Lung (tissue), 12 donors: Measurements from ENCODE around the gene IFIT2. TPM values are rescaled to one million over a fixed set of nuclear protein-coding genes. Genes with fewer than 3 reads are reported as not detected.

Experiments used
- ATAC-seq: fragments of 200-7000 bp; cut with Tn5 transposase; one replicate; pipeline ENCODE4 v1.9.1; 2020; ENCODE audit warnings: moderate number of reproducible peaks; ENCODE audit not compliant: insufficient read depth, low FRiP score
- DNase-seq, 3 donors: peaks; one replicate each; pipeline ENCODE4 v3.0.0-alpha.2; 2013 to 2017
- H3K27ac ChIP-seq, 2 donors: one replicate each; pipeline ENCODE4 v1.5.1; 2013; ENCODE audit warnings: mild to moderate bottlenecking in 2 of 2, moderate library complexity in 2 of 2, control low read depth in 1 of 2, inconsistent platforms in 1 of 2, low read depth in 1 of 2, low read length in 1 of 2
- H3K27me3 ChIP-seq, 3 donors: one replicate each; pipeline ENCODE4 v1.5.1; 2013; ENCODE audit warnings: low read length in 2 of 3; ENCODE audit not compliant: control insufficient read depth in 3 of 3, insufficient read depth in 3 of 3
- H3K36me3 ChIP-seq, 4 donors: one replicate each; pipeline ENCODE4 v1.5.1; 2013; ENCODE audit warnings: low read length in 4 of 4, mild to moderate bottlenecking in 1 of 4, moderate library complexity in 1 of 4; ENCODE audit not compliant: control insufficient read depth in 4 of 4, insufficient read depth in 4 of 4
- H3K4me1 ChIP-seq, 5 donors: one replicate each; pipeline ENCODE4 v1.5.1; 2013; ENCODE audit warnings: low read length in 5 of 5, mild to moderate bottlenecking in 2 of 5, moderate library complexity in 1 of 5; ENCODE audit not compliant: control insufficient read depth in 5 of 5, insufficient read depth in 5 of 5
- H3K4me3 ChIP-seq: one replicate; pipeline ENCODE4 v1.5.1; 2013; ENCODE audit warnings: mild to moderate bottlenecking, control low read depth, moderate library complexity
- H3K9ac ChIP-seq, 2 donors: one replicate each; pipeline ENCODE4 v1.5.1; 2013; ENCODE audit warnings: low read length in 2 of 2, control low read depth in 1 of 2; ENCODE audit not compliant: insufficient read depth in 1 of 2
- H3K9me3 ChIP-seq, 4 donors: one replicate each; pipeline ENCODE4 v1.5.1; 2013; ENCODE audit warnings: low read length in 3 of 4, mild to moderate bottlenecking in 1 of 4, moderate library complexity in 1 of 4; ENCODE audit not compliant: control insufficient read depth in 4 of 4, insufficient read depth in 3 of 4
- WGBS, 2 donors: extraction: QIAGEN DNeasy Blood & Tissue Kit; methylation state at CpG; one replicate each; pipeline ENCODE4 v1.1.7; 2013; 5-methylcytosine and 5-hydroxymethylcytosine counted together
- polyA plus RNA-seq, 2 donors: library from polyadenylated mRNA; stranded (reverse); fragments of 200-250 nt; gene quantifications; one replicate each; pipeline ENCODE4 v1.2.1, GENCODE V29; 2013
- total RNA-seq, 2 donors: library from RNA; depleted of rRNA in 1 of 2; stranded (reverse); fragments of >200 nt in 1 of 2; gene quantifications; one replicate each; pipeline ENCODE4 v1.2.1, GENCODE V29; 2014 to 2021
- TF ChIP-seq, protein P1 (sequence below): IDR thresholded peaks from 2 replicates; pipeline ENCODE4 v1.5.1; 2012; ENCODE audit warnings: mild to moderate bottlenecking; ENCODE audit errors: control extremely low read depth, extremely low read depth
- donor health status: control.
- donor health status: control.
- donor health status: Bipolar disorder and iron deficiency.
- donor health status: healthy.
- donor health status: DM: yes; HTN: yes; CAD: no.

The IFIT2 gene
- total and polyA plus RNA-seq, 4 donors: 8.1 to 17.8 (median 14.1) TPM

- no peak for ATAC-seq
- peak overlapping the region in 1 of 2 donors; percentile 89 for H3K9ac ChIP-seq
- WGBS, 2 donors: 33 to 42% methylated on average over 2 of the region's 2 CpGs
- peak overlapping the region; percentile 6 for H3K4me3 ChIP-seq
- peaks cover 0 to 14% (median 6%) of the 10 kb centered on the region in 4 donors for H3K36me3 ChIP-seq
- DNase-seq: no peak
- H3K9me3 ChIP-seq: no peaks in the 10 kb centered on the region
- no peaks in the 10 kb centered on the region for H3K27me3 ChIP-seq
- peaks cover 2 to 29% (median 16%) of the 10 kb centered on the region in 5 donors for H3K4me1 ChIP-seq
- TF ChIP-seq, protein P1, sequence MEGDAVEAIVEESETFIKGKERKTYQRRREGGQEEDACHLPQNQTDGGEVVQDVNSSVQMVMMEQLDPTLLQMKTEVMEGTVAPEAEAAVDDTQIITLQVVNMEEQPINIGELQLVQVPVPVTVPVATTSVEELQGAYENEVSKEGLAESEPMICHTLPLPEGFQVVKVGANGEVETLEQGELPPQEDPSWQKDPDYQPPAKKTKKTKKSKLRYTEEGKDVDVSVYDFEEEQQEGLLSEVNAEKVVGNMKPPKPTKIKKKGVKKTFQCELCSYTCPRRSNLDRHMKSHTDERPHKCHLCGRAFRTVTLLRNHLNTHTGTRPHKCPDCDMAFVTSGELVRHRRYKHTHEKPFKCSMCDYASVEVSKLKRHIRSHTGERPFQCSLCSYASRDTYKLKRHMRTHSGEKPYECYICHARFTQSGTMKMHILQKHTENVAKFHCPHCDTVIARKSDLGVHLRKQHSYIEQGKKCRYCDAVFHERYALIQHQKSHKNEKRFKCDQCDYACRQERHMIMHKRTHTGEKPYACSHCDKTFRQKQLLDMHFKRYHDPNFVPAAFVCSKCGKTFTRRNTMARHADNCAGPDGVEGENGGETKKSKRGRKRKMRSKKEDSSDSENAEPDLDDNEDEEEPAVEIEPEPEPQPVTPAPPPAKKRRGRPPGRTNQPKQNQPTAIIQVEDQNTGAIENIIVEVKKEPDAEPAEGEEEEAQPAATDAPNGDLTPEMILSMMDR: no peak
- peak overlapping the region in 1 of 2 donors; percentile 21 for H3K27ac ChIP-seq
Observed at GRCh38 chr10:89303161-89303560, 1.3 kb downstream of the IFIT2 start.

GRCh38 chr10:89304026-89304425, 2.2 kb downstream of the IFIT2 start:
- 88 to 91% methylated on average over 4 of the region's 4 CpGs for WGBS, 2 donors
- no peak overlapping the region for H3K27ac ChIP-seq
- H3K27me3 ChIP-seq: no peaks in the 10 kb centered on the region
- peaks cover 2 to 14% (median 6%) of the 10 kb centered on the region in 4 donors for H3K36me3 ChIP-seq
- TF ChIP-seq, protein P1: no peak
- H3K4me3 ChIP-seq: no peak overlapping the region
- ATAC-seq (no peak), DNase-seq (no peak)
- H3K9me3 ChIP-seq: no peaks in the 10 kb centered on the region
- peaks cover 2 to 29% (median 16%) of the 10 kb centered on the region in 5 donors for H3K4me1 ChIP-seq
- no peak overlapping the region for H3K9ac ChIP-seq

DNA sequence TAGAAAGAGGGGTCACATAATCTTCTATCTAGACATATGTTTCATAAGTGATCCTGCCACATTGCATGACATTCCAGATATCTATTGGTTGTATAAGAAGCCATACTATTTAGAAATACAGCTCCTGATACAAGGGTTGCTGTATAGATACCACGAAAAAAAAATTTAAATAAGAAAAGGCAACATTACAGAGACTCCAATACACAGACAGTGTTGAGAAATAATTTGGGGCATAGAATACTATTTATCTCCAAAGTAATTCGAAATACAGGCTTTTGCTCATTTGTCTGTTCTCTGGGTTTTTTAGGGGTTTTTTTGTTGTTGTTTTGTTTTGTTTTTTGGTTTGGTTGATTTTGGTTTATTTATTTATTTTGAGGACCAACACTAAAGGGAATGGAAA, 2.6 kb downstream of the IFIT2 start:
- no peaks in the 10 kb centered on the region for H3K9me3 ChIP-seq
- ATAC-seq: no peak
- peaks cover 2 to 29% (median 16%) of the 10 kb centered on the region in 5 donors for H3K4me1 ChIP-seq
- no peak overlapping the region for H3K4me3 ChIP-seq
- TF ChIP-seq, protein P1: no peak
- no peak overlapping the region for H3K9ac ChIP-seq
- H3K27me3 ChIP-seq: no peaks in the 10 kb centered on the region
- peaks cover 4 to 14% (median 6%) of the 10 kb centered on the region in 4 donors for H3K36me3 ChIP-seq
- WGBS, 2 donors: 94 to 96% methylated on average over 2 of the region's 2 CpGs
- DNase-seq: no peak
- H3K27ac ChIP-seq: no peak overlapping the region

GRCh38 chr10:89304925-89305324, 3.1 kb downstream of the IFIT2 start:
- no peaks in the 10 kb centered on the region for H3K27me3 ChIP-seq
- peaks cover 4 to 14% (median 6%) of the 10 kb centered on the region in 4 donors for H3K36me3 ChIP-seq
- no peak overlapping the region for H3K4me3 ChIP-seq
- H3K9me3 ChIP-seq: no peaks in the 10 kb centered on the region
- no peak overlapping the region for H3K27ac ChIP-seq
- H3K9ac ChIP-seq: no peak overlapping the region
- no peak for ATAC-seq
- no peak for DNase-seq
- H3K4me1 ChIP-seq: peaks cover 2 to 29% (median 16%) of the 10 kb centered on the region in 5 donors
- TF ChIP-seq, protein P1: no peak
